Neural crest cell (in vitro differentiated cells): Measurements from ENCODE around the gene FANCC. TPM values are rescaled to one million over a fixed set of nuclear protein-coding genes. Genes with fewer than 3 reads are reported as not detected.

Experiments used
- DNase-seq: peaks from one replicate; pipeline ENCODE4 v3.0.0; 2021; ENCODE audit warnings: low read depth, mixed read lengths, low spot score
- H3K27ac Mint-ChIP-seq: one replicate; pipeline ENCODE4 v1.8.0; 2021; ENCODE audit warnings: mild to moderate bottlenecking, mixed read lengths; ENCODE audit not compliant: unreplicated experiment
- H3K27me3 Mint-ChIP-seq: 2 replicates; pipeline ENCODE4 v1.8.0; 2021; ENCODE audit warnings: low read depth, mild to moderate bottlenecking, mixed read lengths
- H3K36me3 Mint-ChIP-seq: 2 replicates; pipeline ENCODE4 v1.8.0; 2021; ENCODE audit warnings: low read depth, mild to moderate bottlenecking, mixed read lengths
- H3K4me1 Mint-ChIP-seq: 2 replicates; pipeline ENCODE4 v1.8.0; 2021; ENCODE audit warnings: mixed read lengths
- H3K4me3 Mint-ChIP-seq: one replicate; pipeline ENCODE4 v1.8.0; 2021; ENCODE audit warnings: mild to moderate bottlenecking, mixed read lengths
- H3K9me3 Mint-ChIP-seq: 2 replicates; pipeline ENCODE4 v1.8.0; 2021; ENCODE audit warnings: mixed read lengths
- CTCF ChIP-seq: fragments of 200-600 bp; sonication (generic); conservative IDR thresholded peaks from 2 replicates; pipeline ENCODE4 v1.5.0; 2021; ENCODE audit warnings: antibody characterized with exemption, mild to moderate bottlenecking
- total RNA-seq: library from RNA; stranded (reverse); gene quantifications from 2 replicates; pipeline ENCODE4 v1.2.1, GENCODE V29; 2021

Gene FANCC
- total RNA-seq, 1 donor from 2014 or later, result 24.6 TPM

DNA sequence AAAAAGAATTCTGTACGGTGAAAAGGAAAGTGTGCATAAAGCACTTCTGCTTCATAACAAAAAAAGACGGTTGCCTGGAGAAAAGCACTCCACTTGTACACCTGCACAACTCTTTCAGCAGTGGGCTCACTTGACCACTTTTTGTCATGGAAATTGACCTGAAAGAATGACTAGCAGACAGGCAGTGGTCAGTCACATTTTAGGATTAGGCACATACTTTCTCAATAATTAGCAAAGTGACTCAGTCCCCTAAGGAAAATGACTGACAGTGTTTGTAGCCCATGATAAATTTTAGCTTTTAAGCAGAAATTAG, 169.3 kb downstream of the FANCC start:
- no peak overlapping the region for H3K27ac Mint-ChIP-seq
- H3K27me3 Mint-ChIP-seq, result no peaks in the 10 kb centered on the region
- H3K9me3 Mint-ChIP-seq, result no peaks in the 10 kb centered on the region
- H3K4me3 Mint-ChIP-seq, result no peak overlapping the region
- peaks cover 16% of the 10 kb centered on the region for H3K4me1 Mint-ChIP-seq
- DNase-seq, result no peak
- peaks cover 4% of the 10 kb centered on the region for H3K36me3 Mint-ChIP-seq
- TF ChIP-seq CTCF, result no peak

GRCh38 chr9:95147452-95148207, 169.9 kb downstream of the FANCC start:
- no peak for DNase-seq
- Mint-ChIP-seq H3K9me3 (no peaks in the 10 kb centered on the region), H3K36me3 (peaks cover 4% of the 10 kb centered on the region), H3K27me3 (no peaks in the 10 kb centered on the region), H3K4me1 (peaks cover 16% of the 10 kb centered on the region), H3K27ac (no peak overlapping the region), H3K4me3 (no peak overlapping the region)
- no peak for TF ChIP-seq CTCF

GRCh38 chr9:95143591-95144561, 173.6 kb downstream of the FANCC start:
- DNase-seq, result no peak

GRCh38 chr9:95142728-95143127, 174.8 kb downstream of the FANCC start:
- no peak for DNase-seq
- H3K4me3 Mint-ChIP-seq, result no peak overlapping the region
- H3K36me3 Mint-ChIP-seq, result peaks cover 4% of the 10 kb centered on the region
- peaks cover 4% of the 10 kb centered on the region for H3K4me1 Mint-ChIP-seq
- H3K27me3 Mint-ChIP-seq, result no peaks in the 10 kb centered on the region
- no peak overlapping the region for H3K27ac Mint-ChIP-seq
- TF ChIP-seq CTCF, result no peak
- H3K9me3 Mint-ChIP-seq, result no peaks in the 10 kb centered on the region

More at GRCh38 chr9:95143591-95144561, 173.6 kb downstream of the FANCC start:
- H3K4me1 Mint-ChIP-seq, result peaks cover 9% of the 10 kb centered on the region
- no peaks in the 10 kb centered on the region for H3K9me3 Mint-ChIP-seq
- no peak overlapping the region for H3K4me3 Mint-ChIP-seq
- H3K36me3 Mint-ChIP-seq, result peaks cover 4% of the 10 kb centered on the region
- no peak for TF ChIP-seq CTCF
- no peak overlapping the region for H3K27ac Mint-ChIP-seq
- no peaks in the 10 kb centered on the region for H3K27me3 Mint-ChIP-seq

- Mint-ChIP-seq H3K27me3 (no peaks in the 10 kb centered on the region), H3K9me3 (no peaks in the 10 kb centered on the region), H3K36me3 (peaks cover 7% of the 10 kb centered on the region), H3K4me1 (no peaks in the 10 kb centered on the region), H3K27ac (no peak overlapping the region), H3K4me3 (no peak overlapping the region)
- no peak for DNase-seq
- no peak for TF ChIP-seq CTCF
Observed at GRCh38 chr9:95142315-95142714, 175.2 kb downstream of the FANCC start.
